GM11168 (cell line): ENCODE data around the gene LRRC36.

Source experiments
- in situ Hi-C: fragments of 300-500 bp; cut with MboI; formaldehyde crosslinking; loops from one replicate; pipeline ENCODE4 v1.12.0; 2022; ENCODE audit warnings: low sequenced_read_pairs; ENCODE audit not compliant: unreplicated experiment

Gene LRRC36

GRCh38 chr16:67291461-67291860, 35.2 kb upstream of the LRRC36 start:
- in situ Hi-C loops: no loop called here

- in situ Hi-C loops: no loop called here
These were observed 32.4 kb upstream of the LRRC36 start for GRCh38 chr16:67294171-67294757.

GRCh38 chr16:67294938-67295361, 31.7 kb upstream of the LRRC36 start:
- in situ Hi-C loops: no loop called here

GRCh38 chr16:67296420-67296819, 30.2 kb upstream of the LRRC36 start:
- in situ Hi-C loops: no loop called here

- in situ Hi-C loops: no loop called here
These were observed 28.3 kb upstream of the LRRC36 start for GRCh38 chr16:67298277-67298676.

- in situ Hi-C loops: no loop called here
These were observed 27.3 kb upstream of the LRRC36 start for GRCh38 chr16:67299269-67299668.

GRCh38 chr16:67301080-67301782, 25.4 kb upstream of the LRRC36 start:
- in situ Hi-C loops: no loop called here

- in situ Hi-C loops: no loop called here
These were observed 24.5 kb upstream of the LRRC36 start for GRCh38 chr16:67302076-67302475.

- in situ Hi-C loops: no loop called here
These were observed 23.6 kb upstream of the LRRC36 start for GRCh38 chr16:67302970-67303369.

- in situ Hi-C loops: no loop called here
These were observed 22.6 kb upstream of the LRRC36 start for GRCh38 chr16:67304020-67304419.

- in situ Hi-C loops: no loop called here
These were observed 21.2 kb upstream of the LRRC36 start for GRCh38 chr16:67305216-67306071.

GRCh38 chr16:67310561-67310960, 16.1 kb upstream of the LRRC36 start:
- in situ Hi-C loops: no loop called here

GRCh38 chr16:67311607-67312488, 14.8 kb upstream of the LRRC36 start:
- in situ Hi-C loops: no loop called here

GRCh38 chr16:67312719-67313118, 13.9 kb upstream of the LRRC36 start:
- in situ Hi-C loops: no loop called here

- in situ Hi-C loops: no loop called here
These were observed 8.8 kb upstream of the LRRC36 start for GRCh38 chr16:67317853-67318252.

- in situ Hi-C loops: no loop called here
These were observed 522 bp upstream of the LRRC36 start for GRCh38 chr16:67326115-67326471.

- in situ Hi-C loops: no loop called here
These were observed 1.1 kb downstream of the LRRC36 start for GRCh38 chr16:67327743-67328142.

GRCh38 chr16:67329901-67330300, 3.3 kb downstream of the LRRC36 start:
- in situ Hi-C loops: no loop called here

GRCh38 chr16:67333315-67333714, 6.7 kb downstream of the LRRC36 start:
- in situ Hi-C loops: no loop called here

- in situ Hi-C loops: no loop called here
These were observed 9.5 kb downstream of the LRRC36 start for GRCh38 chr16:67336116-67336515.
